ENCODE data around the gene TC2N.

- TF ChIP-seq TAF1 (IDR thresholded peaks at IDR 0.05; ENCODE audit: control insufficient read depth, extremely low read depth, insufficient read depth, low read length, severe bottlenecking) (no peak), CHD1 (IDR thresholded peaks at IDR 0.05; ENCODE audit: low read length) (no peak), TRIM28 (IDR thresholded peaks at IDR 0.05) (no peak), MYC (IDR thresholded peaks at IDR 0.05; ENCODE audit: low read depth, low read length) (no peak), MYC (CRISPR knock-in tag; IDR thresholded peaks at IDR 0.05; ENCODE audit: borderline replicate concordance, low read depth) (no peak), L3MBTL2 (IDR thresholded peaks at IDR 0.05) (no peak), CTCF (IDR thresholded peaks at IDR 0.05 in 2 of 3, conservative IDR thresholded peaks at IDR 0.05 in 1 of 3; ENCODE audit: insufficient read depth in 2 of 3, low read depth in 1 of 3, low read length in 3 of 3) (no peak), POU5F1 (IDR thresholded peaks at IDR 0.05; ENCODE audit: borderline replicate concordance, low read depth, low read length, partially characterized antibody) (no peak), PHF20 (IDR thresholded peaks at IDR 0.05; ENCODE audit: partially characterized antibody) (no peak), RFX1 (IDR thresholded peaks at IDR 0.05) (no peak)
Measured at GRCh38 chr14:91745344-91745743, 122.0 kb downstream of the TC2N start.
